B cell (primary cell): Measurements from ENCODE around the gene TNIP1. TPM values are rescaled to one million over a fixed set of nuclear protein-coding genes. Genes with fewer than 3 reads are reported as not detected.

Experiments
- ATAC-seq: fragments of 200-7000 bp; cut with Tn5 transposase; one replicate; pipeline ENCODE4 v1.10.0; 2021; ENCODE audit warnings: low read depth, mild to moderate bottlenecking, moderate number of reproducible peaks, moderate library complexity
- CTCF ChIA-PET: fragments of 350-600 bp; sonication (Branson Sonifier 250); formaldehyde crosslinking; loops from one replicate; lab custom pipeline; 2021; ENCODE audit warnings: antibody characterized with exemption, inconsistent platforms; lab: Charles Lee
- POLR2A ChIA-PET: fragments of 350-600 bp; sonication (Branson Sonifier 250); formaldehyde crosslinking; loops from one replicate; lab custom pipeline; 2021; ENCODE audit warnings: antibody characterized with exemption; lab: Charles Lee
- DNase-seq: peaks from one replicate; pipeline ENCODE4 v3.0.0; 2013
- H2AFZ ChIP-seq: 2 replicates; pipeline ENCODE4 v1.6.1; 2012; ENCODE audit warnings: mild to moderate bottlenecking, low read depth, low read length; ENCODE audit not compliant: insufficient read depth, poor library complexity, severe bottlenecking
- H3K27ac ChIP-seq, 2 donors: 1 replicate in 1 of 2; 2 replicates in 1 of 2; pipeline ENCODE4 v1.5.1; 2012 to 2013; ENCODE audit warnings: low read length in 2 of 2, mild to moderate bottlenecking in 2 of 2, moderate library complexity in 1 of 2
- H3K27me3 ChIP-seq, 4 experiments: fragments of 200-600 bp in 1 of 4; sonication (generic) in 1 of 4; replicated peaks in 1 of 4; 1 replicate in 2 of 4; 2 replicates in 2 of 4; pipeline versions ENCODE4 v1.6.1 to v1.7.0; 2013 to 2016; ENCODE audit warnings: low read length in 3 of 4, mild to moderate bottlenecking in 2 of 4, mixed read lengths in 1 of 4, moderate library complexity in 1 of 4; ENCODE audit not compliant: insufficient read depth in 4 of 4, control insufficient read depth in 3 of 4; ENCODE audit errors: control extremely low read depth in 1 of 4
- H3K36me3 ChIP-seq, 2 experiments: replicated peaks in 1 of 2; 1 replicate in 1 of 2; 2 replicates in 1 of 2; pipeline versions ENCODE4 v1.6.1 to v1.7.1; 2013; ENCODE audit warnings: low read length in 1 of 2; ENCODE audit not compliant: insufficient read depth in 2 of 2, control insufficient read depth in 1 of 2; ENCODE audit errors: control extremely low read depth in 1 of 2, extremely low read depth in 1 of 2
- H3K4me1 ChIP-seq, 2 donors: fragments of 200-600 bp in 1 of 2; sonication (generic) in 1 of 2; 1 replicate in 1 of 2; 2 replicates in 1 of 2; pipeline versions ENCODE4 v1.5.1 to v1.6.1; 2013 to 2017; ENCODE audit warnings: low read length in 2 of 2; ENCODE audit not compliant: control insufficient read depth in 2 of 2, insufficient read depth in 2 of 2
- H3K4me2 ChIP-seq: replicated peaks from 2 replicates; pipeline ENCODE3; 2012; ENCODE audit warnings: mild to moderate bottlenecking, low read depth, low read length; ENCODE audit not compliant: poor library complexity, severe bottlenecking
- H3K4me3 ChIP-seq, 5 experiments: fragments of 200-600 bp in 1 of 5; sonication (generic) in 1 of 5; 1 replicate in 3 of 5; 2 replicates in 2 of 5; pipeline versions ENCODE4 v1.5.1 to v1.7.0; 2011 to 2016; ENCODE audit warnings: low read length in 4 of 5, mild to moderate bottlenecking in 4 of 5, low read depth in 2 of 5, control low read depth in 1 of 5, moderate library complexity in 1 of 5; ENCODE audit not compliant: insufficient read depth in 1 of 5; ENCODE audit errors: control extremely low read depth in 1 of 5, extremely low read depth in 1 of 5
- H3K79me2 ChIP-seq: fragments of 200-600 bp; sonication (generic); one replicate; pipeline ENCODE4 v1.6.0; 2016; ENCODE audit warnings: low read length; ENCODE audit not compliant: control insufficient read depth, insufficient read depth
- H3K9ac ChIP-seq: fragments of 200-600 bp; sonication (generic); 2 replicates; pipeline ENCODE4 v1.6.1; 2017; ENCODE audit warnings: mild to moderate bottlenecking, low read length, moderate library complexity
- H3K9me3 ChIP-seq, 3 donors: one replicate each; pipeline versions ENCODE4 v1.6.1 to v1.7.1; 2013; ENCODE audit warnings: low read length in 2 of 3; ENCODE audit not compliant: control insufficient read depth in 2 of 3, insufficient read depth in 1 of 3; ENCODE audit errors: control extremely low read depth in 1 of 3
- H4K20me1 ChIP-seq: 2 replicates; pipeline ENCODE4 v1.6.0; 2012; ENCODE audit warnings: mild to moderate bottlenecking, low read length; ENCODE audit not compliant: insufficient read depth, control insufficient read depth, poor library complexity, severe bottlenecking
- H3K27ac Mint-ChIP-seq: one replicate; pipeline ENCODE4 v1.8.0; 2021; ENCODE audit warnings: mixed read lengths
- H3K27me3 Mint-ChIP-seq: one replicate; pipeline ENCODE4 v1.8.0; 2021; ENCODE audit warnings: mixed read lengths
- H3K4me1 Mint-ChIP-seq: one replicate; pipeline ENCODE4 v1.8.0; 2021; ENCODE audit warnings: mixed read lengths
- H3K4me3 Mint-ChIP-seq: one replicate; pipeline ENCODE4 v1.8.0; 2021; ENCODE audit warnings: mixed read lengths
- H3K9me3 Mint-ChIP-seq: one replicate; pipeline ENCODE4 v1.8.0; 2022; ENCODE audit warnings: mixed read lengths; ENCODE audit not compliant: insufficient read depth
- CTCF ChIP-seq: fragments of 200-600 bp; IDR thresholded peaks from one replicate; pipeline ENCODE4 v1.8.0; 2022; ENCODE audit warnings: antibody characterized with exemption, mild to moderate bottlenecking
- EZH2 ChIP-seq: IDR thresholded peaks from 2 replicates; pipeline ENCODE4 v1.6.1; 2012; ENCODE audit warnings: borderline replicate concordance, low read depth, mild to moderate bottlenecking, moderate library complexity, low read length; ENCODE audit not compliant: insufficient read depth, poor library complexity, severe bottlenecking
- WGBS: methylation state at CpG from one replicate; pipeline ENCODE4 v1.1.5; 2013; ENCODE audit warnings: missing lambda C conversion rate; ENCODE audit not compliant: insufficient coverage; 5-methylcytosine and 5-hydroxymethylcytosine counted together
- intact Hi-C: fragments of 100-400 bp; cut with micrococcal nuclease; formaldehyde crosslinking; loops from one replicate; pipeline ENCODE4 v1.10.0; 2022
- polyA plus RNA-seq: library from polyadenylated mRNA; depleted of rRNA; stranded (reverse); fragments of >200 nt; gene quantifications from 2 replicates; pipeline ENCODE4 v1.2.3, GENCODE V29; 2012
- total RNA-seq, 2 donors: library from RNA; stranded (reverse); fragments of 120-200 nt in 1 of 2; gene quantifications; 1 replicate in 1 of 2; 2 replicates in 1 of 2; pipeline versions ENCODE4 v1.2.3 to v1.2.4, GENCODE V29; 2013 to 2022

TNIP1 gene
- total and polyA plus RNA-seq, 2 donors (not counting 1 experiment from before 2014, with no cell fraction given): 108 to 294 TPM

GRCh38 chr5:151021746-151022145 lies 59.1 kb downstream of the TNIP1 start:
- Mint-ChIP-seq H3K9me3 (no peaks in the 10 kb centered on the region), H3K4me1 (peaks cover 17% of the 10 kb centered on the region), H3K27me3 (no peaks in the 10 kb centered on the region), H3K27ac (no peak overlapping the region), H3K4me3 (peak overlapping the region; percentile 50)
- 98% methylated on average over 4 of the region's 6 CpGs for WGBS
- Histone ChIP-seq H3K9ac (no peak overlapping the region), H3K79me2 (no peaks in the 10 kb centered on the region), H2AFZ (no peak overlapping the region), H3K27ac (no peak overlapping the region), H3K36me3 (peaks cover 0 to 5% of the 10 kb centered on the region in 2 experiments), H3K9me3 (no peaks in the 10 kb centered on the region), H3K4me1 (peaks cover 15% of the 10 kb centered on the region in 2 donors), H3K4me3 (no peak overlapping the region), H3K27me3 (peaks cover 0 to 5% (median 0%) of the 10 kb centered on the region in 4 experiments), H3K4me2 (no peak overlapping the region), H4K20me1 (no peaks in the 10 kb centered on the region)
- ATAC-seq (no peak), DNase-seq (no peak)
- ChIA-PET POLR2A (no interaction called here), CTCF (interaction anchor here (0.9 to 1.1 kb wide), 3 partner anchors 14 to 222 kb away, joined by 3 to 4 read pairs (median 3); no protein-coding TSS in a partner anchor)
- no peak for TF ChIP-seq CTCF
- TF ChIP-seq EZH2: no peak
- intact Hi-C loops: no loop called here

GRCh38 chr5:151020304-151021110 lies 60.3 kb downstream of the TNIP1 start, which contains the start of gene GPX3:
TSS of gene GPX3 (plus strand) at chr5:151020591. CDS start at chr5:151020655, 64 bp downstream.
- DNase-seq: peak; percentile 64
- Histone ChIP-seq H3K27ac (peak within 1 kb of the TSS in 1 of 2 donors; percentile 49), H3K9me3 (no peaks in the 10 kb centered on the region), H3K9ac (peak within 1 kb of the TSS; percentile 67), H3K4me2 (peak within 1 kb of the TSS; percentile 93), H4K20me1 (no peaks in the 10 kb centered on the region), H3K27me3 (peaks cover 0 to 5% (median 0%) of the 10 kb centered on the region in 4 experiments), H3K36me3 (peaks cover 0 to 2% of the 10 kb centered on the region in 2 experiments), H3K4me3 (peak within 1 kb of the TSS in 4 of 5 experiments; percentile 42 to 66 (median 56)), H2AFZ (peak within 1 kb of the TSS; percentile 68), H3K79me2 (no peaks in the 10 kb centered on the region), H3K4me1 (peaks cover 15% of the 10 kb centered on the region in 2 donors)
- WGBS: 1% methylated on average over 50 of the region's 54 CpGs
- ChIA-PET CTCF (interaction anchor here (0.5 to 1.3 kb wide), 4 partner anchors 10 to 220 kb away, joined by 3 to 4 read pairs (median 3); no protein-coding TSS in a partner anchor), POLR2A (no interaction called here)
- H3K27ac Mint-ChIP-seq: peak within 1 kb of the TSS; percentile 54
- H3K4me3 Mint-ChIP-seq: peak within 1 kb of the TSS; percentile 84
- intact Hi-C loops: no loop called here
- ATAC-seq: peak; percentile 71
- H3K9me3 Mint-ChIP-seq: no peaks in the 10 kb centered on the region
- no peaks in the 10 kb centered on the region for H3K27me3 Mint-ChIP-seq
- peaks cover 17% of the 10 kb centered on the region for H3K4me1 Mint-ChIP-seq
- TF ChIP-seq CTCF: no peak
- no peak for TF ChIP-seq EZH2
